Epithelial cell of prostate (primary cell): ENCODE measurements around the gene RGS3.

Experiments
- DNase-seq: peaks from one replicate; pipeline ENCODE4 v3.0.0-alpha.2; 2011; ENCODE audit warnings: low read depth, low spot score
- H3K27ac ChIP-seq: fragments of 450-650 bp; 2 replicates; pipeline ENCODE4 v1.5.1; 2017; ENCODE audit warnings: mild to moderate bottlenecking

The RGS3 gene

DNA sequence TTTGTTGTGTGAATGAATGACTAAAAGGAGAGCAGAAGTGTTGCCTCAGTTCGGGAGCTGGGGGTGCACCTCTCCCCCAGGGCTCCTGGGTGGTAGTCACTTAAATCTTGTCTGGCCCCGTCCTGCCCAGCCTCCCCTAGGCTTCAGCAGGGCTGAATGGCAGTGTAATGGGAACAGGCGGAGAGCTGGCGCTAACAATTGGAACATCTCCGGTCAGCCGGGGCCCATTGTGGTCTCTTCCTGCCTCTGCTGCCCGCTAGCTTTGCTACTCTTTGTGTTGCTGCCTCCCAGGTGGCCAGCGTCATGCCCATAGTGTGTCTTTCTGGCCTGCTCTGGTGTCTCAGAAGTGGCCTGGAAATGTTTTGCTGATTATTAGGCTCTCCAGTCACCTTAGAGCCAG lies 62.3 kb downstream of the RGS3 start:
- H3K27ac ChIP-seq: no peak overlapping the region
- DNase-seq: no peak

DNA sequence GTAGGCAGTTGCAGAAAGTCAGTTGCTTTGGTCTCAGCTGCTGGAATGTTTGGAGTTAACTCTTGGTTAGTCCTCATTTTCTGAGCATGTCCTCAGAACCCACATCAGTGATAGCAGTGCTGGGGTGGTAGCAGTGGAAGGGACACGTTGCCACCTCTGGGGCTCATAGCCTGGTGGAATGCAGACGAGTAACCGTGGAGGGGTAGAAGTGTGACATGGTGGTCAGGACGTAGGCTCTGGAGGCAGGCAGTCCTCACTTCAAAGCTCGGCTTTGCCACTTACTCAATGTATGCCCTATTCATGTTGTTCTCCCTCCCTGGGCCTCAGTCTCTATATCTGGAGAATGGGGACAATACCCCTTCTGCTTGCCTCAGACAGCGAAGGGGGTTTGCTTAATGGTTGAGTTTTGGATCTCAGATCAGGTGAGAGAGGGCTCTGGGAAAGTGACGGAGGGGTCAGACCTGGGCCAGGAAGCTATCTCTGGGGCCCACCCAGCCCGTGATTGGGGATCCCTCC lies 62.8 kb downstream of the RGS3 start:
- no peak for DNase-seq

DNA sequence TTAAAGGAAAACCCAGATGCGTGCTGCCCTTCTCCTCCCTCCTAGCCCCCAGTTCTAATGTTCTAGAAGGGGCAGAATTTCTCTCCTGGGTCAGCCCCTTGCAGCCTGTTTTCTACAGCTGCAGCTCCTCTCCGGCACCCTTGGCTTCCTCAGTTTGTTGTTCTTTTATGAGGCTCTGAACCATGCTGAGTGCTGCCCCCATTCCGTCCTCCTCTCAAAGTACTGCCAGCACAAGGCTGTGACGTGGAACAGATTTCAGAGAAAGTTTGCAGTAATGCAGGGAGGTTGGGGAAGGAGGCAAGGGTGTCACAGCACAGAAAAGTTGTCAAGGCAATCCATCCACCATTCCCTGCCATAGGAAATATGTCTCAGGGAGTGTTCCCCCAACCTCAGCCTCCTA lies 63.3 kb downstream of the RGS3 start:
- no peak overlapping the region for H3K27ac ChIP-seq
- DNase-seq: no peak

More for the DNA sequence above, 62.8 kb downstream of the RGS3 start:
- H3K27ac ChIP-seq: no peak overlapping the region

DNA sequence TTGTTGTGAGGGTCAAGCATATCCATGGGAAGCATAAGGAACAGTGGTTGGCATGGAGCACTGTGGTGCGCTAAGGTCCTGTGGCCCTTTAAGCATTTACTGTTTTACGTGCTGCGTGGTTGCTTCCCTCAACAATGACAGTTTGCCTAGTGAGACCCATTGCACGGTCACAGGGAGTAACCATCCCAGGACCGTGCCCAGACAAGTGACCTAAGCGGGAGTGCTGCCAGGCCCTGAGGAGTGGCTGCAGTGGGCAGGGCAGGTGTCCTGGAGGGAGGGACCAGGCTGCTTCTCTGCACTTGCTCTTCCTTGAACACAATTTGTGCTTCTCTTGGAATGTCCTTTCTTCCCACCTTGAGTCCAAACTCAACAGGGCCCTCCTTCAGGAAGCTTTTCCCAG lies 64.6 kb downstream of the RGS3 start:
- no peak overlapping the region for H3K27ac ChIP-seq
- no peak for DNase-seq

DNA sequence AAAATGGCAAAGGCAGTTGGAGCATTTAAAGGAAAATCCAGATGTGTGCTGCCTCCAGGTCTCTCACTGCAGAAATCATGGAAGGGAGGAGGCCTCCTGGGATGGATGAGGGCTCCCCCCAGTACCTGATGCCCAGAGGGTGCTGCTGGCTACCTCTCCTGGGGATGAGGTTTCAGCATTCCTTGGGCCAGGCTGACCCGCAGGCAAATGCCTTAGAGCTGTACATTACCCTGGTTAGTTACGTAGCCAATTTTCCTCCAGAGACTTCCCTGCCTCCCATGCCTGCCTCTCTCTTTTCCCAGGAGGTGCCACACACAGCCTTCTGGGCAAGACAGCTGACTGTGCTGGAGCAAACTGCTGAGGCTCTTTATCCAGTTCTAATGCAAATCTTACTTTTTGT lies 65.3 kb downstream of the RGS3 start:
- no peak for DNase-seq
- no peak overlapping the region for H3K27ac ChIP-seq

DNA sequence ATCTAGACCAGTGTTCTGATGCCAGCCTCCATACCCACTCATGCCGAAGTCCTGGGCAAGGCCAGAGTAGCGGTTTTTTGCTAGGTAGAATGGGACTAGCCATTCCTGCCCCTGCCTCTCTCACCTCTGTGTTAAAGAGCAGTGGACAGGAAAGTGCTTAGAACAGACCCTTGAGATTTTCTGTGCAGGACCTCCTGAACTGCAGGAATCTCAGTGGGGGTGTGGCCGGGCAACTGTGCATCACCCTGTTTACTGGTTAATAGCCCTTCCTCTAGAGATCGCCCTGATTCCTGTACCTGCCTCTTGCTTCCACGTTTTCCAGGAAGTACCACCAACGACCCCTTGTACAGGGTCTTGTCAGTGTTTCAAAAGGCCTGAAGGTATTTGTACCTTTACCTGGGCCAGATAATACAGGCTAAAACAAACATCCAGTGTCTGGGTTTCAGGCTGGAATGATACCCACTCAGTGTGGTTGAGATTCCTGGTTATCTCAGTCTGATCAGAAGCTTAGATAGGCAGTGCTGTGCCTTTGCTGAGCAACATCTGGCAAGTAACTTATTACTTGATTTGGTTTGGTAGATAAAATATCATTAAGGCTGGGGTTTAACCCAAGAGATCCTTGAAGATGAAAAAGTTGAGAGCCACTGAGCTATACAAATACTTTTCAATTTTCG lies 65.9 kb downstream of the RGS3 start:
- no peak for DNase-seq
- no peak overlapping the region for H3K27ac ChIP-seq

DNA sequence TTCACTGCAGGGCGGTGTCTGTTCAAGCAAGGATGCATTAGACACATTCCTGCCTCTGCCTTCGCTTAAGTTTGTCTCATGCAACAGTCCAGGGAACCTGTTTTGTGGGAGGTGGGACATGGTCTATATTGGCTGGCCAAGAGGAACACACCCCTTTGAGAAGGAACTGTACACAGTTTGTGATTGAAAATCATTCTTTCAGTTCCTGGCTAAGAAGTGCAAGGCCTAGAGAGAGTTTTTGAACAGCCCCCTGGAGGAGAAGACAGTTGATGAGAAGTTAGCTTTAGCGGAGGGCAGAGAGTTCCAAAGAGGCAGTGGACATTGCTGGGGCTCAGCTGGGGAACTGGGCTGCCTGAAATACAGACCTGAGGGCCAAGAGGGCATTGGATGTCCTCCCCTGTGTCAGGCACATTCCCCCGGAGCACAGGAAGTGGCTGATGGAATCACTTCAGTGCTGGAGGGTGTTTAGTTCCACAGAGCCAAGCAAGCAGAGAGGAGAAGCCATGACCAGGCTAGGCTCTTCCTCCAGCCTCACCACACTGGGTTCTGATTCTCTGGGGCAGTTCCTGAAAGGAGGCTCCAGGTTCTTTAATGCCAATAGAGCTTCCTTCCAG lies 66.6 kb downstream of the RGS3 start:
- DNase-seq: no peak
- H3K27ac ChIP-seq: no peak overlapping the region

DNA sequence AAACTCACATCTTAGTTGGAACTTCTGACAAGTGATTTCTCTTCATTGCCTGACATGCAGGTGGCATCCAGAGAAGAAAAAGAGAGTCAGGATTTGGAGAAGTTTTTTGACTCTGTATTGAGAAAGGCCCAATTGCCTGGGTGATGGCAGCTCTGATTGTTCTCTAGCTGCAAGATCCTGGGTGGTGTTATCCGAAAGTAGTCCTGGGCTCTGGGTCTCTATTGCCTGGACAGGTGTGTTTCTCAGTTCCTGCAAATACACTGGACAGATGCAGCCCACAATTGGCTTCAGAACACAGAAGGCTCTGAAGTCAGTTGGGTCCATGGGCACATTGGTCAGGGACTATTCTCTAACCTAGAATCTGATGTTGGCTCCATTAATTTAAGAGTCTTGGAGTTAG lies 67.4 kb downstream of the RGS3 start:
- H3K27ac ChIP-seq: no peak overlapping the region
- no peak for DNase-seq

DNA sequence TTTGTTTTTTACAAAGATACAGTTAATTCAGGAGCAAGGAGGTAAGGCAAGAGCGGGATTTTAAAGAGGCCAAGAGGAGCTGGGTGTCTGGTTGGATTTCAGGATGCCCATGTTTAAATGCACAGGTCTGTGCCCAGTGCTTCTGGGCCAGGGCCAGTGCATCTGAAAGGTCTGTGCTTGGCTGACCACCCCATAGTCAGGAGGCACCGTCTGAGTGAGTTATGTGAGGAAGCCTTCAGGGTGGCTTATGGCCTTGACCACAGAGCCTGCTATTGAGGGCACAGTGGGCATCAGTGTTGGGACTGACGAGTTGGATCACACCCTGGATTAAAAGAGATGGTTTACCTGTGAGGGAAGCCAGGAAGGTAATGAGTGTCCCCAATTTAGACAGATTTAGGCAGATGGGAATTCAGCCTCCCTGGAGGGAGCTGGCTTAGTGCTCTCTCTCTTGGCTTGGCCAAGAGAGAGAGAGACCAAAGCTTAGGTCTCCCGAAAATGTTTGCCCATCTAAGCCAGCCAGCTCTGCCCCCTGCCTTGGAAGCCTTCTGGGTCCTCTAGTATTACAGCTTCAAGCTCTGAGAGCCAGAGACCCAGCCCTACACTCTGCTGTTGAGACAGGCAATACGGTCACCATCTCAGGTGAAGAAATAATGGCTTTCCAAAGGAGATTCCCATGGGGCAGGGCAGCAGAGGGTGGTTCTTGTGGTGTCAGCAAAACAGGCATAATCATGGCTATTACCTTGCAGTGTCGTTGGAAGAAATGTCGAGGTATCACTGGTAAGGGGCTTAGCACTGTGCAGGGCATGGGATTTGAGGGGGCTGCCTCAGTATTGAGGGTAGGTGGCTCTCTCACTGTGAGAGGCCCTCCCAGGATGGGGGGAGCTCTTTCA lies 68.6 kb downstream of the RGS3 start:
- DNase-seq: no peak
- H3K27ac ChIP-seq: no peak overlapping the region

DNA sequence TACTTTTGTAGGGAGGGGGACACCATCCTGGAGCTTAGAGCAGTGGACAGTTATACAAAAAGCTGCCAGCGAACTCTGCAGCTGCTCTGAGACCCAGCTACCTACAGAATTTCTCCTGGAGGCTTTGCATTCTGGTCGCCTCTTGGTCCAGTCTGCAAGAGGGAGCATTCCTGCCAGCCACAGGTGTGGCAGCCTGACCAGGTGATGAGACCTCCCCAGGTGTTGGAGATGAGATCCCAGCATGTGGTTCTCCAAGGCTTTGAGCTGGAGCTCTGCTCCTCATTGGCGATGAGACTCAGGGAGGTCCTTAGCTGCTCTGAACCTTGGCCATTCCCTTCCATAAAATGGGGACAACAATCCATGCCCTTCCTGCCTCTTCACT lies 69.3 kb downstream of the RGS3 start:
- no peak overlapping the region for H3K27ac ChIP-seq
- no peak for DNase-seq

DNA sequence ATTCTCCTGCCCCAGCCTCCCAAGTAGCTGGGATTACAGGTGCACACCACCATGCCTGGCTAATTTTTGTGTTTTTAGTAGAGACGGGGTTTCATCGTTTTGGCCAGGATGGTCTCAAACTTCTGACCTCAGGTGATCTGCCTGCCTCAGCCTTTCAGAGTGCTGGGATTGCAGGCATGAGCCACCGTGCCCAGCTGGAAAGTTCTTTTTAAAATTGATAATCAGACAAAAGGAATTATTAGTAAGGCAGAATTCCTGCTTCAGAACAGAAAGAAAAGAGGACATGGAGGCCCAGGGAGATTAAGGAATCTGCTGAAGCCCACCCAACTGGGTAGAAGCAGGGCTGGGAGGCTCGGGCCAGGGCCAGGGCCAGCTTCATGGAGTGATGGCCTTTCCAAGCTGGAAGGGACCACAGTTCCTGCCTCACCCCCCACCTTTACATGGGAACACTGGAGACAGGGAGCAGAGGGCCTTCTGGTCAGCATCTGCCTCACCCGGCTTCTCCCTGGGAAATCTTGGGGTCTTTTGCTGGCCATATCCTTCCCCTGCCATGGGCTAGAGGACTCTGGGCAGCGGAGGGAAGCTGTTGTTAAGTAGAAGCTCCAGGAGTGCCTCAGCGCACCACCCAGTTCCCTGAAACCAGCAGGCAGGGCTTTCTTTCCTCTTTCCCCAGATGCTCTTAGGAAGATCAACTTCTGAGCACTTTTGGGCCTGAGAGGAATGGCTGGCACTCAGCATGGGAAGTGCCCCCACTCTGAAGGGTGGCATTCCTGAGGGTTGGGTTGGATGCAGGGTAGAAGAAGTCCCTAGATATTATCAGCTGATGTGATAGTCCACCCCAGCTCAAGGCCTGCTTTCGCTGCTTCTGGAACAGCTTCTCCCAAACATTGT lies 70.1 kb downstream of the RGS3 start:
- no peak for DNase-seq
- no peak overlapping the region for H3K27ac ChIP-seq

DNA sequence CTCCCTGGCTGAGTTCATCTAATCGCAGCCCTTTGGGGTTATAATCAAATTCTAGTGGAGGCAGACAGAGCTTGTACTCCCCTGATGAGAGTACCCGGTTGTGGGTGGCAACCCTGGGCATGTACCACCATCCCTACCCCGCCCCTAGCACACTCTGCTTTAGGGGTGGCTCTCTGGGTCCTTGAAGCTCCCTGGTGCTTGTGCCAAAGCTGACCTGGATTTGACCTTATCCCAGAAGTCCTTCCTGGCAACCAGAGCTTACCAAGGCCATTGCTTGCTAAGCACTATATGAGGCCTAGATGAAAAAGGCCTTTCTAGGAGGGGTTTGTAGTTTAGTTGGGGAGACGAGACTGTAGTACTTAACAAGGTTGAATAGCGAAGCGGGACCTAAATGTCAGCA lies 72.2 kb downstream of the RGS3 start:
- no peak overlapping the region for H3K27ac ChIP-seq
- DNase-seq: no peak

DNA sequence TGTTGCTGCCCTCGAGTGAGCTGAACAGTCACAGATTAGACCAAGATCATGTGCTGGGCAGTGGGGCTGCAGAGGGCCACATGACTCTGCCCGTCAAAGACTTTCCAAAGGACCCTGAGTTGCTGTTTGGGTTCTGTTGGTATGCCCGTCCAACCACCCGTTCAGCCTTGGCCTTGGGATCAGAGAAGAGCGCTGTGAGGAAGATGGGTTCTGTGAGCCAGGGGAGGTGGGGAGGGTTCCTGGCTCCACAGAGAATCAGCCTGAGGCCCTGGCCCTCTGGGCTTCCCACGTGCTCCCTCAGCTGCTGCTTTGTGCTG lies 72.6 kb downstream of the RGS3 start:
- no peak overlapping the region for H3K27ac ChIP-seq
- no peak for DNase-seq

DNA sequence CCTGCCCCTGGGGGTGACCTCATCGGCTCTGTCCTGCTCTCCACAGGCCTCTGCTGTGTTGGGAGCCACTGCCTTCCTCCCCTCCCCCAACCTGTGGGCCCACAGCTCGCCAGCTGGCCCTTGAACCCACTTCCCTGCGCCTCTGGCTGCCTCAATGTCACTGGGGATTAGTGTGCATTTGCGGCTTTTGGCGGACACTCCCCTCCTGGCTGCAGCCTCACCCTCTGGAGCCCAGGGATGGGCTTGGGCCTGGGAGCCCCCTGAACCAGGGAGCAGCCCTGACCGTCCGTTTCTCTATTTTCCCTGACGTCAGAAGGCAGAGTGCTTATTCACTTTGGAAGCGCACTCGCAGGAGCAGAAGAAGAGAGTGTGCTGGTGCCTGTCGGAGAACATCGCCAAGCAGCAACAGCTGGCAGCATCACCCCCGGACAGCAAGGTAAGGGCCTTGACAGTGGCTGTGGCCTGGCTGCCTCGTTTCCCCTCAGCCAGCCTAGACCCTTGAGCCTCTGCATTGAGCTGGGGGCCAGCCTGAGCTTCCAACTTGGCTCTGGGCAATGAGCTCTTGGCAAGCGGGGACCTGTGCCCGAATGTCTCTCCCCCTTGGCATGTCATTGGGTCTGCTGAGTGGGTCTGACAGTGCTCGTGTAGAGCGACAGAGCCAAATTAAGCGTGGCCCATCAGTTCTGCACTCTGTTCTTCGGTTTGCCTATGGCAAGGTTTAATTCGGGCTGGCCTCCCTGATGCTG lies 73.1 kb downstream of the RGS3 start:
- no peak for DNase-seq
- no peak overlapping the region for H3K27ac ChIP-seq

DNA sequence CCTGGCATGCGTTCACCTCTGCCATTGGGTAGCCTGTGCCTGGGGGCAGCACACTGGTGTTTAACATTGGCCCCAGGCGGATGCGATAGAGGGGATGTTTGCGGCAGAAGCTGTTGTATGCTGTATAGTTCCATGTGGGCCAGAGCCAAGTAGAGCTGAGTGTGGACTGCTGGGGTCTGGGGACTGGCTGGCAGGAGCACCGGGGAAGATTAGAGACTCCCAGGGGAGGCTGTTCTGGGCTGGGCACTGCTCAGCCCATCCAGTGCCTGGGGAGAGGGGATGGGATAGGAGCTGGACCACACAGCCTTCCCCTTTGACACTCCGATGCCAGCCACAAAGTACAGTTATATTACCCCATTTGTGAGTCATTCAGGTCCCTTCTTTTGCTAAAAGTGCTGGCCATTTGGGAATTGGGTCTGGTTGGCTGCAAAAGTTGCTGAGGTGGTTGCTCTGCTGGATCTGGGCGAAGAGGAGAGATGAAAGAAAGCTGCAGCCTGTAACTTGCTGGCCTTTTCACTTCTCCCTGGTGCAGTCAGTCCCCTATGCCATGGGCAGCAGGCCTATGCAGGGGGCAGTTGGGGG lies 73.8 kb downstream of the RGS3 start:
- no peak overlapping the region for H3K27ac ChIP-seq
- DNase-seq: no peak

DNA sequence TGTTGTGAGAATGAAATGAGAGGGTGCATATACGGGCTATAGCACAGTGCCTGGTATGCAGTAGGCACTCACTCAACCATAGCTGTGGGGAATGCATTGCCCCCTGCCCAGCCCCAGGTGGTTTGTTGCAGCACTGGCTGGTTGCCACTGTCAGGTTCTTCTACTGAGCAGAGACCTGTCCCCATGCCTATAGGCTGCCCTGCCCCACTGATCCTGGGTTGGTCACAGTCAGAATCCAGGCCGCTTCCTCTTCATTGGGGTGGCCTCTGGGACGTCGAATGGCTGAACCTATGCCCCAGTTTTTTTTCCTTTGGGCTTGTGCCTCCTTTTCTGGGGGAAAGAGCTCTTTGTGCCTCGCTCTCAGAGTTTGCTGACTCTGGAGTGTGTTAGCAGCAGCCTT lies 74.6 kb downstream of the RGS3 start:
- no peak for DNase-seq
- no peak overlapping the region for H3K27ac ChIP-seq

DNA sequence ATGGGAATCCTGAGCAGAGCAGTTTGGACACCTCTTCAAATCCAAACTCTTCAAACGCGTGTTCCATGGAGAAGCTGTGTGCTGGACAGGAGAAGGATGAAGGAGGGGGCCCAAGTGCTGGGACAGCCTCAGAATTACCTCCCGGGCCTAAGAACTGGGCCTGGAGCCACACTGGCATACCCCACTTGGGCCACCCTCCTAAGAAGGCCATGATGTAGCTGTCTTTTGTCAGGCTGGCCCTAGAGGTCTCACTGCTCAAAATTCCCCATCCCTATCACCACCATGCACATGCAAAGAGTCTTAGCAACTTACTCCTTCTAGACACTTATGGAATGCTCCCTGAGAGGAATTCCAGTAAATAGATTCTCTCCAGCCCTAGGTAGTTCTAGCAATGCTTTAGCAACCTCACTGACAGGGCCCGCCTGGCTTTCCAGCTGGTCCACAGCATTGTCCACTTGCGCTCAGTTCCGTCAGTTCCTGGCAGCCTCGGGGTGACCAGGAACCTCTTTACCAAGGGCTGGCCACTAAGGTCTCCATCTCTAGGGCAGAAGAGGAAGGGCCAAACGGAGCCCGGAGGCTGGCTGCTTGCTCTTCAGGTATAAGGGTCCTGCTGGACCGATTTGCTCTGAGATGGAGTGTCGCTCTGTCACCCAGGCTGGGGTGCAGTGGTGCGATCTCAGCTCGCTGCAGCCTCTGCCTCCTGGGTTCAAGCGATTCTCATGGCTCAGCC lies 75.3 kb downstream of the RGS3 start:
- DNase-seq: no peak
- no peak overlapping the region for H3K27ac ChIP-seq

DNA sequence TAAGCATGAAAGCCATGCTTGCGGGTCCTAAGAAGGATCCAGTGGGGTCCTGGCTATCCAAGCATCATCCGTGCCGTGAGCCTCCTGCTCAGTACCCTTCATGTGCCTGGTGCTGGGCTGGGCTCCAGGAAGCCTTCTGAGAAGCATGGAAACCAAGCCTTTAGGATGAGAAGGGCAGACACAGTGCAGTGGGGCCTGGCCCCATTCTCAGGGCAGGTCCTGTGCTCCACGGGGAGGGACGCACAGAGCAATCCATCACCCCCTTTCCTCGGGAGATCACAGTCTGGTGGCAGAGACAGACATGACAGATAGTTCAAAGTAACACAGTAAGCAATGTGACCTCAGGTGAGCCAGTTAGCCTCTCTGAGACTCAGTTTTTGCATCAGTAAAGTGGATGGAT lies 76.9 kb downstream of the RGS3 start:
- no peak overlapping the region for H3K27ac ChIP-seq
- no peak for DNase-seq
